SK-N-DZ (cell line): ENCODE results near the gene CENPX. TPM values are rescaled to one million over a fixed set of nuclear protein-coding genes. Genes with fewer than 3 reads are reported as not detected.

Source experiments
- DNase-seq: peaks from one replicate; pipeline ENCODE4 v3.0.0-alpha.2; 2015; ENCODE audit warnings: low spot score
- polyA plus RNA-seq, 2 experiments: library from polyadenylated mRNA; depleted of rRNA; stranded (reverse); fragments of >200 nt; gene quantifications; 2 replicates each; pipeline ENCODE4 v1.2.3, GENCODE V29; 2014

Gene CENPX
- polyA plus RNA-seq (2014; cell fraction: cytosol; rRNA removed): 355 and 371 TPM in 2 replicates
- 411 and 471 TPM in 2 replicates for polyA plus RNA-seq (2014; cell fraction: nucleus; rRNA removed)

DNA sequence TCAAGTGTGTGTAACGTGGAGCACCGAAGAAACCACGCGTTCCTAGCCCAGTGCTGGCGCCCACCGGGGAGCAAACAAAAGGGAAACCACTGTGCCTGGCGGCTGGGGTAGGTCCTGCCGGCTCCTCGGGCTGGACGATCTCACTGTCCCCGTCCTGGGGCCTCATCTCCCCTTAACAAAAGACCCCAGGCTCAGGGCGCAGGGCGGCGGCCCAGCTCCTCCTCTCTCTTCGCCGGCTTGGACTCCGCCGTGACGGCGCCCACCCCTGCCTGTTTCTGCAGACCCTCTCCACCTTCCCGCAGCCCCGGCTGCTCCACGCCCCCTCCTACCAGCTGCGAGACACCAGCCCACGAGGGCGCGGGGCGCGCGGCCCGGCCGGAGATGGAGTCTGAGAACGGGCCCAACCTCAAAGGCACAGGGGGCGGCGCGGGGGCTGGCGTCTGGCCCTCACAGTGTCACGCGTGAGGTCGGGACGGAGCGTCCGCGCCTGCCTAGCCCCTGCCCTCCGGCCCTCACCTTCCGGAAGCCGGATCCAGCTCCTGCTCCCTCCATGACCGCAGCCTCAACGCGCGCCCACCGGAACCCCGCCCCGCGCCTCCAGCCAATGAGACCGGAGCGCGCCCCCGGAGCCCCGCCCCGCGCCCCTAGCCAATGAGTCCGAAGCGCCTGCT is at the start of gene CENPX:
Gene CENPX (minus strand): TSS at position 569 of the 671 bp plus-strand sequence. CDS start 17 bp downstream, at position 552.
- DNase-seq: no peak

GRCh38 chr17:82070611-82071010 is 47.9 kb upstream of the CENPX start:
- DNase-seq: no peak

DNA sequence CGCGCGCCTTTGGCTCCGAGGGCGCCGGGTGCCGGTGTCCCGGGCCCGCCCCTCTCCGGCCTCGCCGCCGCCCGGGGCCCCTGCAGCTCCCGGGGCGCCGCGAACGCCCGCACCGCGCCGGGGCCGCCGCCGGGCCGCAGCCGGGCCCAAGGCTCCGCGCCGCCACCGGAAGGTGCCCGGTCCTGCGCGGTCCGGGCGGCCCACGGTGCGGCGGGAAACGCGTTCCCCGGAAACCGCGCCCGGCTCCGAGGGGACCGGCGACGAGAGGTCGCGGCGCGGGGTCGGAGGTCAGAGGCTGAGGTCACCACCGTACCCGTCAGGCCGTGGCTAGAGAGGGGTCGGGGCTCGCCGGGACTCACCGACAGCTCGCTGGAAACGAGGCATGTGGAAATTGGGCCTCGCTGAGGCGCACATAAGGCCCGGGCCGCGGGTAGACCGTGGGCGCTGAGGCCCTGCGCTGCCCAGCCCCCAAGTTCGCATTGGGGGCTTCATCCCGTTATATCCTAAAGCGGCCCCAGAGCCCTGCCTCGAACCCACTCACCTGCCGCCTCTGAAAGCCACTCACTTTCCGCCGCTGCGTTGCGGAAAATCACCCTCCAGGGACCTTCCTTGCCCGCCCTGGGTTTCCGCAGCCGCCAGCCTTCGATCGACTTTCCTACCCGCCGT is 43.1 kb upstream of the CENPX start, which contains the start of gene DUS1L:
Gene DUS1L (minus strand): TSS at position 167 of the 666 bp plus-strand sequence. CDS start 745 bp downstream, outside the sequence.
- DNase-seq: peak; percentile 56

DNA sequence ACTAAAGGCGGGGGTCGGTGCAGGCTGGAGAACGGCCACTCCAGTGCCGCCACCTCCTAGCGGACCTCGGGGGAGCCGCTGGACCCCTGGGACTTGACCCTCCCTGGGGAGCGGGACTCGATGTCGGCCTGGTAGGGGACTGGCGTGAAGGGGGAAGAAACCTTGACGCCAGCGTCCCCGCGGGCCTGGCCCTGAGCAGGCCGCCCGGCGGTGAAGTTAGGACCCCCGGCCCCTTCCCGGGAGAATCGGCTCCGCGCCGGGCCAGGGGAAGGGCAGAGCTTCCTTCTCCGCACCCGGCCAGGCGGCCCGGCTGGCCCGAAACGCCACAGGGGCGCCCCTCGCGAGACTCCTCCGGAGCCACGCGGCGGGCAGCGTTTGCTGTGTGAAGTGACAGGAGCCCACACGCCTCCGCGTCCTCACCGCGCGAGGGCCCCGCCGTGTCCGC is 42.5 kb upstream of the CENPX start:
- no peak for DNase-seq

- no peak for DNase-seq
Measured at GRCh38 chr17:82064433-82065192, 41.9 kb upstream of the CENPX start.

DNA sequence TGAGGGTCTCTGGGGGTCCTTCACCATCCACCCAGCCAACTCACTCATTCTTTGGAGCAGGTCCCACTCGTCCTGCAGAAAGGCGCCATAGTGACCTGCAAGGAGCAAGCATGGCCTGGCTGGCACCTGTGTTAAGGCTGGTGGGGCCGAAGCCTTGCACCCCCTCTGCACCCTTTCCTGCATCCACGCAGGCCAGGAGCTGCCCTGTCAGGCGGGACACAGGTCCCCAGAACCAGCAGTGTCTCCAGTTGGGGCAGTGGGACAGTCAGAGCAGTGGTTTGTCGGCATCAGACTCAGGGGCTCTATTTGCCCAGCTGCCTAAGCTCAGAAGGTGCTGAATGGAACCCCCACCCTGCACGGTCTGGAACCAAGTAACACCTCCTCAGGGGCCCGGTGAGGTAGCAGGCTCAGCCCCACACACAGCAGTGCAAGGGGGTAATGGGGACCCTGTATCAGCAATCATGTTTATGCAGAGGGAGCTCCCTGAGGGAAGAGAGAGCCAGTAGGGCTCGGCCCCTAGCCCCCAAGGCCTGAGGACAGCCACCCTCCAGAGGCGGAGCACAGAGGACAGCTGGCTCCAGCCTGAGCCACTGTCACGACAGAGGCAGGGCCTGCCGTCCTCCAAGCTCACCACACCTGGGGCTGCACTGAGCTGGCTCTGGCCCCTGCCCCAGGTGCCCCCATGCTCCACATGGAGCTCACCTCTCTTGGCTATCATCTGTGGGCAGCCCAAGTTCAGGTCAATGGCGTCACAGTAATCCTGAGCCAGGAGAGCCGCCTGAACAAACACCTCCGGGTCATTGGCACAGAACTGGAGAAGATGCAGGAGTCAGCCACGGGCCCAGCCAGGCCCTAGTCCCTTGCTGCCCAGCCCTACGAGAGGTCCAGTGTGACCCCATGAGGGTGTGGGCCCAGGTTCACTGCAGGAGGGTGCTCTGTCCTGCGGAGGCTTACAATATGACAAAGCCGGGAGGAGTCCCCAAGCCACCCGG is 41.0 kb upstream of the CENPX start:
- DNase-seq: no peak

GRCh38 chr17:82062984-82063368 is 40.3 kb upstream of the CENPX start:
- no peak for DNase-seq

DNA sequence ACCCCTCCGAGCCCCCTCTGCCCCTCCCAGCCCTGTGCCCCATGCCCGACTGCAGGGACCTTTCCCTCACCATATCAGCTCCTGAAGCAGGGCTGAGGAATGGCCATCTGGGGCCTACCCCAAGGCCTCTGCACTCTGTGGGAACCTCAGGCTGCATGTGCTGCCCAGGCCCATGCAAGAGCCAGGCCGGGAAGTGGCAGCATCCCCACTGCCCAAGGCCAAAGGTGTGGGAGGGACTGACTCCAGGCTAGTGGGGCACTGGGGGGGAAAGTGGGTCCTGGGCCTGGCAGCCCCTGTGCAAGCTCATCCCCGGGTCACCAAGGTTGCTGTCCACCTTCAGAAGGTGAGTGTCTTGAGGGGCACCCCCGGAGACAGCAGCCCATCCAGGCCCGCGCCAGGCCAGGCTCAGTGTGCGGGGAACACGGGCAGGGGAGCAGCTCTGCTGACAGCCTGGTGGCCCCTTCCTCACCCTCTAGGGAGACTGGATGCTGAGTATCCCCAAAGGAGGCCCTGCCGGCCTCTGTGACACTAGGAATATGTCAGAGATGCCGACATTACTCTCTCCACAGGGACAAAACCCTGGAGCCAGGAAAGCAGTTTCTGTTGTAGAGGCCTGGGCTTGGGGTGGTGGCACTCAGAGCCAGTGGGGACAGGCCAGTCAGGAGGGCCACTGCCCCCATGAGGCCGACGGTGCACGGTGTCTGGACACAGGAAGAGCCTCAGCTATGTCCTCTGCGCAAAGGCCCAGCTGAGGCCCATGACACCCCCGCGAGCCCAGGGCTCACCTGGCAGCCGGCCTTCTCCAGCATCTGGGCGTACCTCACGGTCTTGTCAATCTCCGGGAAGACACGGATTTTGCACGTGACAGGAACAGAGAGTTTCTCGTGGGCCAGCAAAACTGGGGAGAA is 39.7 kb upstream of the CENPX start:
- DNase-seq: no peak

DNA sequence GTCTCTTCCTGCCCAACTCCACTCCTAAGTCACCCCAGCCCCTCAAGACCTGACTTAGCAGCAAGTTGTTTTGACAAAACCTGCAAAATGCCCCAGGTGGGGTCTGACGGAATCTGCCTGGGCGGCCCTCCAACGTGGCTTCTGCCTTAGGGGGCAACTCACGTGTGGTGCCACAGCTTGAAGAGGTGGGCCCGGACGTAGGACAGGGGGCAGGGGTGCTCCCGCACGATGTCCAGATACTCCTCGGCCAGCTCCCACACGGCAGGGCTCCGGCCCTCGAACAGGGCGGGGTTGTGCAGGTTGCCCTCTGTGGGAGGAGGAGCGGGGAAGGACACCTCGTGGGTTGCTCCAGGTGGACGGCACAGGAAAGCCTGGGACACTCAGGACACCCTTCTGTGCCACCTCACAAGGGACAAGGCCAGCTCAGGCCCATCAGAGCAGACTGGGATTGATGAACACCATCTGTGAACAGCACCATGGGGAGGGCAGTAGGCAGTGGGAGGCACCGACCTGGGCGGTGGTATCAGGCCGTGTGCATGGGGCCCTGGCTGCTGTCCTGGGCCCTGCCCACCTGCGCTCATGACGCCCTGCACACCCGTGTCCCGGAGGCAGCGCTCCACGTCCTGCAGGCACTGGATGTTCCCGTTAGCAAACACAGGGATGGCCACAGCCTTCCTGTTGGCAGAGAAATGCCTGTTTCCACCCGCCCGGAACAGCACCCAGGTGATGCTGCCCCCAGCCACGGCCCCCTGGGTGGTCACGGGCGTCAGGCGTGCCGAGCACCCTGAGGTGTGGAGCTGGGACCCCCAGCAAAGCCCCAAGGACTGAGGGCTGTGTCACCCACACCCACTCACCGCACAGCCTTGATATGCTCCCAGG is 38.6 kb upstream of the CENPX start:
- no peak for DNase-seq

DNA sequence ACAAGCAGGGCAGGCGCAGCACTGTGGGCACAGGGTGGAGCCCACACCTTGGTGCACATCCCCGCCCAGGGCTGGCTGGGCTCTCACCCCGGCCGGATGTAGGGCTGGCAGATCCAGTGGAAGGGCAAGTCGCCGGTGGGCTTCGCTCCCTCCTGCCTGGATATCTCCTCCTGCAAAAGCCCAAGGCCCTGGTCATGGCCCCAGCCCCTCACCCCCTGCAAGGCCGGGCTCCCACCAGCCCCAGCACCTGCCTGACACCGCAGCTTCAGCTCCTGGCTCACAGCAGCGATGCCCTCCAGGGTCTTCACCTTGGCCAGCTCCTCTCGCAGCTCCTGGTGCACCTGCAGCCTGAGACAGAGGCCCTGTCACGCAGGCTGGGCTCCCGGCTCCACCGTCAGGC is 37.9 kb upstream of the CENPX start:
- DNase-seq: no peak

DNA sequence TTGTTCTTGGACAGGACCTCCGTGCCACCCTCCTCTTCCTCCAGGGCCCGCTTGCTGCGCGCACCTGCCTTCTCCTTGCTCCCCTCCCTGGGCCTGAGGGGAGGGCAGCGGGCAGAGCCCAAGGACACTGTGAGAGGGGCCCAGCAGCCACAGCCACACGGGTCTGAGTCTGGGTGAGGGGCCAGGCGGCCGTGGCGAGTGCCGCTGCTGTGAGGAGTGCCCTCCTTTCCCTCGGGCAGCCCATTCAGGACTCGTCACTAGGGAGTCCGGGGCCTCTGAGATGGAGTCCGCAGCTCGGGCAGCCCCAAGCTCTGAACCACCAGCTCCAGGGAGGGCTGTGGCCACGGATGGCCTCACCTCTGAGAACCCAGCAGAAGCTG is 37.3 kb upstream of the CENPX start:
- DNase-seq: no peak

DNA sequence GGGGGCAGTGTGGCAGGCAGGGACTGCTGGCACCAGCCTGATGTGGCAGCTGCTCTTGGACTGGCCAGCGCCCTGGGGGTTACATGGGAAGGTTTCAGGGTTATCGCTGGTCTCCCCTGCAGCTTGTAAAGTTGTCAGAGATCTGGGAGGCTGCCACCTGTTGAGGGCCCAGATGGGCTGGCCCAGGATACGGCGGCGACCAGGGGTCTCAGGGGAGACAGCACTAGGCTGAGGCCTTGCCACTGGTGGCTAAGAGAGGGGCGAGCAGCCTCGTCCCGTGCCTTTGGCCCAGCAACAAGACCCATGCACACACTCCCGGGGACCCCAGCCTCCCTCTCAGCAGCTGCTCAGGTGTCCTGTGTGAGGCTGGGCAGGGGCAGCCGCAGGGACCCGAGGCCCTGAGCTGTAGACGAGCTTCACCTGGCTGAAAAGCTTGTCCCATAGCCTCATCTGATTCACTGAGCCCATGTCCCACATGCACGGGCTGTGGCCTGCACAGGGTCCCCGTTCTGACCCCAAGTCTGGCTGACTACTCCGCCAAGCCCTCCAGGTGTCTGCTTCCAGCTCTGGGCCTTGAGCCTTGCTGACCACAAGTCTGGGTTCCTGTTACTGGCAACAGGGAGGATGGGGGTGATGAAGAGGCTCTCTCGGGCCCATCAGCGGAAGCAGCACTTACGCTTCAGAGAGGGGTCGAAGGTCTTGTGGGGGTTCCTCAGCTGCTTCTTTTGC is 36.8 kb upstream of the CENPX start:
- no peak for DNase-seq

DNA sequence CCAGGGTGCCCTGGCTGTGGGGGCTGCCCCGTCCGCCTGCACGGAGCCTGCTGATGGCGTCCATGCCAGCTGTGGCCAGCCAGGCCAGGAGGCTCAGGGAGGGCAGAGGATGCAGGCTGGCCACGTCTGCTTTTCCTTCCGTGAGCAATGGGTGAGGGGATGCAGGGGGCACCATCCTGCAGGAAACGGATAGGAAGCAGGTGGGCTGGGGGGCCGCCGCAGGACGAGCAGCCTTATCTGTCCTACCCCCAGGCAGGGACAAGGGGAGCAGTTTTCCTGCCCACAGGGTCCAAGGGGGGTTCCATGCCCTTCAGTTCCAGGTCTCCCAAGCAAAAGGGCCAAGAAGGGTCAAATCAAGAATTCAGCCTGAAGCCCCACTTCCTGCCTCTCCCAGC is 36.2 kb upstream of the CENPX start:
- DNase-seq: no peak

DNA sequence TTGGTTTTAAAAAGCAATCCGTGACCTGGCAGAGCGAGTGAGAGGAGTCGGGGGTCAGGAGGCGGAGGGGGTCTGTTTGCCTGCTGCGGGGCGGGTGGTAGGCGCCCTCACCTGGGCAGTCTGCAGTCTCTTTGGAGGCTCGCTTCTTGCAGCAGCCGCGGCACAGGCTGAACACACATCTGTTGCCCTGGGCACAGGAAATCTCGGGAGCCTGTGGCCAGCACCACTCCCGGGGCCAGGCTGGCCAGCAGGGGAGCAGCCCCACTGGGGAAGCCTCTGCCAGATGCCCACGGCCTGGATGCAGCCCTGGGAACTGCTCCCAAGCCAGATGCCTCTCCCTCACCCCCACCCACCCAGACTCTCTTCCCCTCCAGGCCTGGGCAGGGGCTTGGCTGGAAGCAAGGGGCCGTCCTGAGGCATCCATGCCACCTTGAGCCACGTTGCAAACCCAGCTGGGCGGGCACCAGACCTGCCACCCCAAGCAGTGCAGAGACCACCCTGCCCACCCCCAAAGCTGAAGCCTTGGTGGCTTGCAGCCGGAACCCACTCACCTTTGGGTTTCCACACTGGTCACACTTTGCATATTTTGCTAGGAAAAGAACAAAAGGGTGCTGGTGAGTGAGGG is 35.7 kb upstream of the CENPX start:
- no peak for DNase-seq

- no peak for DNase-seq
Measured at GRCh38 chr17:82056729-82057621, 34.3 kb upstream of the CENPX start.

- DNase-seq: no peak
Measured at GRCh38 chr17:82055965-82056728, 33.5 kb upstream of the CENPX start.
